Measurements from ENCODE around the gene ZNF442. TPM values are rescaled to one million over a fixed set of nuclear protein-coding genes. Genes with fewer than 3 reads are reported as not detected.
"Not testable (repeated sequence)": the region's sequence is repeated elsewhere in the genome, so short reads cannot be mapped to it uniquely, and the experiment has no call there.

The ZNF442 gene
- total RNA-seq, 1 donor from 2014 or later: 2.4 TPM

DNA sequence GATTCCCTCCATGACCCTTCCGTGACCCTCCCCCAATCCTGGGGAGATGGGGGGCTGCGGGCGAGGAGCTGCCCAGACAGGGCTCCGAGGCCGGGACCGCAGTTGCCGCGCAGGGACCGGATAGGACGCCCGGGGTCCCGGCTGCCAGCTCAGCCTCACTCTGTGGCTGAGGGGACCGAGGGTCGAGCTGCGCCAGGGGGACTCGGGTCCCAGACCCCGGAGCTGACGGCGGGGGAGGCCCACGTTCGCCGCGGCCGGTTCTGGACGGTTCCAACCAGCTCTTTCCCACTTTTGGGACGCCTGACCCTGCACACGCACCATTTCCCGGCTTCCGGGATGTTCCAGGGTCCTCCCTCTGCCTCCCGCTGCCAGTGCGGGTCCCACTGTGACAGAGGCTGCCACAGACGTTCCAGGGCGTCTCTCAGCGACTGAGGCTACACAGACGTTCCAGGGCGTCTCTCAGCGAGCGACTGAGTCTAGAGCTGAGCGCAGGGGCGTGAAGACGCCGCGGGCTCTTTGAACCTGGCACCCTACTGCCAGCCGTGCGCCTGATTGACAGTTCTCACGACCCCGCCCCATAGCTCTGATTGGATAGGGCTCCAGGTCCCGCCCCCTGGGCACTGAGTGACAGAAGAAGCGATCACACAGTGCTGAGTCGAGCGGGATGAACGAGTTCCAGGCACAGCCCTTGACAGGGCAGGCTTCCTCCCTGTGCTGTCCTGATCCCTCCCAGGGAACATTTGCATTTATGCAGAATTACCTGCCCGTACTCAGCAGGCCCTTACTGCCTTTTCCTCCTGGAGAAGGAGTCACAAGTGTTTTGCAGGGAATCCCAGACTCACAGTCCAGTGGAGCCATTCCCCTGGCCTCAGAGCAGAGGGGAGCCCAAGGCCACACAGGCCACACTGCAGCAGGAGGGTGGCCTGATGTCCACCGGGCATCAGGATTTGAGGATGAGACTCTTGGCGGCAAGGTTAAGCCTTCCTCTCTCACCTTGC lies 32.0 kb downstream of the ZNF442 start, which contains the start of gene ZNF563:
ZNF563 (minus strand) TSS at position 472 of the 998 bp plus-strand sequence; CDS start at position 321, 151 bp downstream.
- ATAC-seq (peak; percentile 99), DNase-seq (ENCODE audit: missing footprints) (peak; percentile 97)
- intact Hi-C loops (cut with DNase I): loop anchor here (2.0 to 5.0 kb wide), 3 partner anchors 31 to 67 kb away; partner anchors contain the start of genes ZNF442 and ZNF799

DNA sequence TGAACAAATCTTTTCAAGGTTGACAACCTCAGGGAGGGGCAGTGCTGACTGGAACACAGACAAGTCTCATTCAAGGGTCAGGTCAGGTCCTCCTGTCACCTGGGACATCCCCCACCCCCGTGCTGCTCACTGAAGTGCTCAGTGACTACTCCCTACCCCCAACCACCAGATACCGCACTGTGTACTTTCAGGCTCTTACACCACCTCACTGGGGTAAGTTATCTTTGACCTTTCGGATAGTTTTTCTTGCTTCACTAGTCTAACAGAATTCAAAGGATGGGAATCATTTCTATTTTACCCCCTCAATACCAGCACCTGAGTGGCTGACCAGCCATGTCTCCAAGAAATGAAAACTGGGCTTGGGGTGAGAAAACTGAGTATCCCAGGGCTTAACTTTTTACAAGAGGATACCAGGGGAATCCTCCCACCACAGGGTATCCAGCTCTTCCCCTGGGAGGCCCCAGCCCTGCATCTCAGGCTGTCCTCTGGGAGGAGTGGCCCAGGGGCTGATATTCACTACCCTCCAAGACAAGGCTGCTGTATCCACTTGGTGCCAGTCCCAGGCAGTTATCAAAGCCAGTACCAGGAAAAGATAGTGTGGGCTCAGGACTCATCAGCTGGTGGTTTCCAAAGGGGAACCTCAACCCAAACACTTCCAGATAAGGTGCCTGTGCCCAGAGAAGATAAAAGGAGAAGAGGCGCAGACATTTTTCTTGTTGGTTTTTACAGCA lies 34.1 kb downstream of the ZNF442 start:
- ATAC-seq (no peak), DNase-seq (ENCODE audit: missing footprints) (no peak)
- intact Hi-C loops (cut with DNase I): loop anchor here (5.0 kb wide), 1 partner anchor 34 kb away; no protein-coding TSS in a partner anchor

DNA sequence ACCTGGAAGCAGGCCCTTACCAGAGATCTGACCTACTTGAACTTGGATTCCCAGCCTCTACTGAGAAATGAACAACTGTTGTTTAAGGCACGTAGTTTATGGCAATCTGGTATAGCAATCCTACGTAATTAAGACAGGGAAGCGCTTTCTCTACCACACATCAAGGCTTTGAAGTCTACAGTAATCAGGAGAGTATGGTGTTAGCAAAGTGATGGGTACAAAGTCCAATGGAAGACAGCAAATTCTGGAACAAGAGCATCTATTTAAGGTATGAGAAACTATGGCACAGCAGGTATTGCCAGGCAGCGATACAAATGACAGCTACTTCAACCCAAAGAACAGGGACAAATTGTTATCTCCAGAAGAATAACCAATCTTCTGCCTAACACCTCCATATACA lies 35.1 kb downstream of the ZNF442 start:
- intact Hi-C loops (cut with DNase I): loop anchor here (5.0 kb wide), 1 partner anchor 33 kb away; no protein-coding TSS in a partner anchor
- ATAC-seq (no peak), DNase-seq (ENCODE audit: missing footprints) (no peak)

DNA sequence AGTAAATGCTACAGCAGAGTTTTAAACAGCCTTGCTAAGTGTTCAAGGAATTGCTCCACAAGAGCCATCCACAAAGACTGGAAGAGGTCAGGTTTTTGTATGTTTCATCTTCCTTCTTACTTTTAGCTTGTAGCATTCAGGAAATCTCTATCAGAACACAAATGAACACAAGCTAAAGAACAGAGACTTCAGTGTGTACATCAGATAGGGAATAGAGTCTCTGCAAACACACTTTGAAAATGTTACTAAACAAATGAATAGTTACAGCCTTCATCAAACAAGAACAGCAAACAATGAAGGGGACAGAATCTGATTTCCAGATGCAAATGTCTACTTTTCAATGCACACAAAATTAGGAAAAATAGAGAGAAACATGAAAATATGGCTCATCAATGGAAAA lies 39.8 kb downstream of the ZNF442 start:
- ATAC-seq: no peak
- intact Hi-C loops (cut with DNase I): no loop called here
- DNase-seq (ENCODE audit: missing footprints): no peak

DNA sequence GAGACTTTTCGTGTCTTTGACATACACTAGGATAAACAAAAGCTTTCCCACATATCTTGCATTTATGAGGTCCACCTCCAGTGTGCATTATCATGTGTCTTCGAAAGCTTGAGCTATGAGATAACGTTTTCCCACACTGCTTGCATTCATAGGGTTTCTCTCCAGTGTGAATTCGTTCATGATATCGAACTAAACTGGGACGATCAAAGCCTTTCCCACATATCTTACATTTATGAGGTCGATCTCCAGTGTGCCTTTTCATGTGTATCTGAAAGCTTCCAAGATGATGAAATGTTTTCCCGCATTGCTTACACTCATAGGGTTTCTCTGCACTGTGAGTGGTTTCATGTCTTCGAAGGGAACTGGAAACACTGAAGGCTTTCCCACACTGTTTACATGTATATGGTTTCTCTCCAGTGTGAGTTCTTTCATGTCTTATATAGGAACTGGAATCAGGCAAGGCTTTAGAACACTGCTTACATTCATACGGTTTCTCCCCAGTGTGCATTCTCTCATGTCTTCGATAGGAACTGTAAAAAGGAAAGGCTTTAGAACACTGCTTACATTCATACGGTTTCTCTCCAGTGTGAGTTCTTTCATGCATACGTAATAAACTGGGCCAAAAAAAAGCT lies 46.6 kb downstream of the ZNF442 start:
- DNase-seq (ENCODE audit: missing footprints) (no peak), ATAC-seq (no peak)
- intact Hi-C loops (cut with DNase I): no loop called here

DNA sequence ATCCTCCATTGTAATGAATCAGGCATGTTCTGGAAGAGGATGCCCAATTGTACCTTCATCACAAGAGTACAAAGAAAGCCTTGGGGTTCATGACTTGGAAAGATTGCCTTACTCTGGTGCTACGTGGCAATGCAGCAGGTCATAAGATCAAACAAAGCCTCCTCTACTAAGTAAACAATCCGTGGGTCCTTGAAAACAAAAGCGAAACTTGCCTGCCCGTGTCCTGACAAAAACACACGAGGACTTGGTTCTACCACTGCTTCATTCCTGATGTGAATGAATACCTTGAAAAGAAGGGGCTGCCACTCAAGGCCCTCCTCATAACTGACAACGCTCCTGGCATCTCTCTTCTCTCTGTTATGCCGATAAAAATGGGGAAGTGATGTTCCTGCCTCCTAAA lies 50.9 kb downstream of the ZNF442 start:
- intact Hi-C loops (cut with DNase I): no loop called here

DNA sequence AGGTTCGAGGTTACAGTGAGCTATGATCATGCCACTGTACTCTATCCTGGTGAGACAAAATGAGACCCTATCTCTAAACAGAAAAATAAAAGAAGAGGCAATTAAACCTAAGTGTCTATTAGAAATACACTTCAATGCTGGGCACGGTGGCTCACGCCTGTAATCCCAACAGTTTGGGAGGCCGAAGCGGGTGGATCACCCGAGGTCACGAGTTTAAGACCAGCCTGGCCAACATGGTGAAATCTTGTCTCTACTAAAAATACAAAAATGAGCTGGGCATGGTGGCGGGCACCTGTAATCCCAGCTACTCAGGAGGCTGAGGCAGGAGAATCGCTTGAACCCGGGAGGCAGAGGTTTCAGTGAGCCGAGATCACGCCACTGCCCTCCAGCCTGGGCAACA lies 56.6 kb downstream of the ZNF442 start:
- DNase-seq (ENCODE audit: missing footprints); intact Hi-C loops (cut with DNase I): not testable (repeated sequence)

More for the DNA sequence above, 50.9 kb downstream of the ZNF442 start:
- no peak for ATAC-seq
- no peak for DNase-seq (ENCODE audit: missing footprints)

More for the DNA sequence above, 56.6 kb downstream of the ZNF442 start:
- not testable (repeated sequence) for ATAC-seq

Other genes with a start within 250 kb of the ZNF442 start
- 1.1 TPM for gene ZNF20, start 225.3 kb downstream of the ZNF442 start, total RNA-seq
- gene ZNF625, start 208.9 kb downstream of the ZNF442 start, total RNA-seq: 5.0 TPM
- 3.8 TPM for gene ZNF136, start 202.6 kb downstream of the ZNF442 start, total RNA-seq
- gene ZNF44, start 70.8 kb downstream of the ZNF442 start, total RNA-seq: 9.2 TPM
- gene ZNF563, start 32.0 kb downstream of the ZNF442 start, total RNA-seq: 5.3 TPM
- 2.3 TPM for gene ZNF799, start 35.6 kb upstream of the ZNF442 start, total RNA-seq
- 1.9 TPM for gene ZNF443, start 75.3 kb upstream of the ZNF442 start, total RNA-seq
- gene ZNF709, start 119.1 kb upstream of the ZNF442 start, total RNA-seq: 2.1 TPM
- 10.3 TPM for gene ZNF564, start 185.8 kb upstream of the ZNF442 start, total RNA-seq
- gene ZNF490, start 245.1 kb upstream of the ZNF442 start, total RNA-seq: 5.1 TPM
- gene ZNF791, start 245.2 kb upstream of the ZNF442 start, total RNA-seq: 14.4 TPM